Choroid plexus epithelial cell (primary cell): ENCODE data around the gene DCBLD2.
"Not testable (repeated sequence)": the region's sequence is repeated elsewhere in the genome, so short reads cannot be mapped to it uniquely, and the experiment has no call there.

ENCODE experiments used
- DNase-seq: peaks from one replicate; pipeline ENCODE4 v3.0.0-alpha.2; 2010; ENCODE audit warnings: low read depth
- H3K4me3 ChIP-seq: 2 replicates; pipeline ENCODE4 v1.5.1; 2011; ENCODE audit warnings: low read depth, mild to moderate bottlenecking, control low read depth, low read length, moderate library complexity
- CTCF ChIP-seq: conservative IDR thresholded peaks from 2 replicates; pipeline ENCODE4 v1.5.1; 2011; ENCODE audit warnings: low read depth, mild to moderate bottlenecking, control low read depth, inconsistent platforms, low read length, moderate library complexity

The DCBLD2 gene

GRCh38 chr3:98890965-98891910, 10.3 kb downstream of the DCBLD2 start:
- peak; percentile 40 for DNase-seq
- TF ChIP-seq CTCF: no peak
- H3K4me3 ChIP-seq: no peak overlapping the region

GRCh38 chr3:98890181-98890835, 11.2 kb downstream of the DCBLD2 start:
- TF ChIP-seq CTCF: no peak
- H3K4me3 ChIP-seq: no peak overlapping the region
- no peak for DNase-seq

GRCh38 chr3:98887684-98888083, 13.8 kb downstream of the DCBLD2 start:
- TF ChIP-seq CTCF: no peak
- H3K4me3 ChIP-seq: no peak overlapping the region
- no peak for DNase-seq

GRCh38 chr3:98886525-98886924, 15.0 kb downstream of the DCBLD2 start:
- no peak for DNase-seq
- no peak overlapping the region for H3K4me3 ChIP-seq

GRCh38 chr3:98885851-98886250, 15.6 kb downstream of the DCBLD2 start:
- TF ChIP-seq CTCF: no peak
- no peak overlapping the region for H3K4me3 ChIP-seq
- DNase-seq: peak; percentile 67

More at GRCh38 chr3:98886525-98886924, 15.0 kb downstream of the DCBLD2 start:
- TF ChIP-seq CTCF: no peak

- DNase-seq: peak; percentile 87
- no peak overlapping the region for H3K4me3 ChIP-seq
Measured at GRCh38 chr3:98884675-98885371, 16.7 kb downstream of the DCBLD2 start.

GRCh38 chr3:98882614-98883333, 18.7 kb downstream of the DCBLD2 start:
- DNase-seq, H3K4me3 ChIP-seq: not testable (repeated sequence)

More at GRCh38 chr3:98884675-98885371, 16.7 kb downstream of the DCBLD2 start:
- no peak for TF ChIP-seq CTCF
